ENCODE measurements around the gene POLN.

The POLN gene

DNA sequence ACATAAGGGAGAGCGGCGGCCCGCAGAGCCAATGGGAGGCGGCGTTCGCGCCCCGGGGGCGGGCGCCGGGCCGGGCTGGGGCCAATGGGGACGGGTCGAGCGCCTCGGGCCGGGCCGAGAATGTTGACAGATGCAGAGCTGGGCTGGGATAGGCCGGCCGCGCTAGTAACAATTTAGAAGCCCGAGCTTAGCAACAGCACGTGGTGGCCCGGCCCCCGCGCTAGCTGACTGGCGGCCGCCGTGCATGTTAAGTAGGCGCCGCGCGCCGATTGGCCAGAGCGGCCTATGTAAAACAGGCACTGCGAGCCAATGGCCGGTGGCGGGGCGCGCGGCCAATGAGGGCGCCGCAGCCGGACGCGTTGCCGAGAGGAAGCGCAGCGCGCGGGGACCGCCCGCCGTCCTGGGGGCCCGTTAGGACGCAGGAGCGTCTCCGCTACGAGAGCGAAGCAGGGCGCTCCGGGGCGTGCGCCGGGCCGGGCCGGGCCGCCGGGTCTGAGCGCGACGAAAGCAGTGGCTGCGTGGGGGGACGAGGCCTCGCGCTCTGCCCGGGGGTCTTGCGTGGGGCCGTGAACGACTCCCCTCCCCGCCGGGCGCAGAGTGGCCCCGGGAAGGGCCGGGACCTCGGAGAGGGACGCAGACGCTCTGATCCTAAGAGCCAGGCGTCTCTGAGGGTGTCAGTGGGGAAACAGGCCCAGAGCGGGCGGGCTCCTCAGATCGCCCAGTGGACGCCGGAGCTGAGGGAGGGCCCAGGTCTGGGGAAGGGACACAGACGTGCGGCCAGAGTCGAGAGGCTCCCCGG, 20.4 kb upstream of the POLN start:
- DNase-seq = peak; percentile 98

DNA sequence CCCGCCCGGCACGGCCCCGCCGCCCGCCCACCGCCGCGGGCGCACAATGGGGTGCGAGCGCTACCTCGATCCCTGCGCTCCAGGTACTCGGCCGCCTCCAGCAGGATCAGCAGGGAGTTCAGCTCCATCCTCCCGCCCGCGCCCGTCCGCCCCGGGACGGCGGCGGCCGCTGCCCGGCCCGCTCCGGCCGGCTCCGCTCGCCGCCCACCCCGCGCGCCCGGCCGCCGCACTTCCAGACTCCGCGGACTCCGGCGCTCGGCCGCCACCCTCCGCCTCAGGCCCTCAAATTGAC, 19.9 kb upstream of the POLN start, which contains the start of gene MXD4:
Gene MXD4, minus strand, starts transcription at position 257 of the 292 bp plus-strand sequence. Its CDS starts 129 bp downstream, at position 128.
- DNase-seq = no peak

DNA sequence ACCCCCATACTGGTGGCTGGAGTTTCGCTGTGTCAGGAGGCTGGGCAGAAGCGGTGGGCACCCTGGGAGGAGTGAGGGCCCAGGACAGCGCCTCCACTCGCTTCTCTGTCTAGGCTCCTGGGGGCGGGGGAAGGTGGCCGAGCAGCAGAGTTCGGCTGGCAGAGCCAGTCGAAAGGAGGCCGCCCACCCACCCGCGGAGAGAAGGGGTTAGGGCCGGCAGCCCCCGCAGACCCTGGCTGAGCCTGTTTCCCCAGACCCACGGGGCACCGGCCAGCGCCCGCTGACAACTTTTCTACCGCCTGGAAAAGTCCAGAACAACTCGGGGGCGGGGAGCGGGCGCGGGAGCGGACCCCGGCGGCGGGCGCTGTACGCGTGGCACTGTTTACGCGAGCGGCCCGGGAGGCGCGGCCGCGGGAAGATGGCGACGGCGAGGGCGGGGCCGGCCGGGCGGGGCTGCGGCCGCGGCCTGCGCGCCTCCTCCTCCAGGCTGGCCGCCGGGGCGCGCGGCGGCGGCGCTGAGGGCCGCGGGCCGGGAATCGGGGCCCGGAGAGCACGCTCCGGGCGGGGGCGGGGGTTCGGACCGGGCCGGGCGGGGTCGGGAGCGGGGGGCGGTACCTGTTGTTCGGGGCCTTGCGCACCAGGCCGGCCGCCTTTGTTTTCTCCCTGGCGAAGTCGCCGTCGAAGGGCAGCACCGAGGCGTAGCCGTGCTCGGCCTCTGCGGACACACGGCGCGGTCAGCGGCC, 19.4 kb upstream of the POLN start:
- peak; percentile 46 for DNase-seq

DNA sequence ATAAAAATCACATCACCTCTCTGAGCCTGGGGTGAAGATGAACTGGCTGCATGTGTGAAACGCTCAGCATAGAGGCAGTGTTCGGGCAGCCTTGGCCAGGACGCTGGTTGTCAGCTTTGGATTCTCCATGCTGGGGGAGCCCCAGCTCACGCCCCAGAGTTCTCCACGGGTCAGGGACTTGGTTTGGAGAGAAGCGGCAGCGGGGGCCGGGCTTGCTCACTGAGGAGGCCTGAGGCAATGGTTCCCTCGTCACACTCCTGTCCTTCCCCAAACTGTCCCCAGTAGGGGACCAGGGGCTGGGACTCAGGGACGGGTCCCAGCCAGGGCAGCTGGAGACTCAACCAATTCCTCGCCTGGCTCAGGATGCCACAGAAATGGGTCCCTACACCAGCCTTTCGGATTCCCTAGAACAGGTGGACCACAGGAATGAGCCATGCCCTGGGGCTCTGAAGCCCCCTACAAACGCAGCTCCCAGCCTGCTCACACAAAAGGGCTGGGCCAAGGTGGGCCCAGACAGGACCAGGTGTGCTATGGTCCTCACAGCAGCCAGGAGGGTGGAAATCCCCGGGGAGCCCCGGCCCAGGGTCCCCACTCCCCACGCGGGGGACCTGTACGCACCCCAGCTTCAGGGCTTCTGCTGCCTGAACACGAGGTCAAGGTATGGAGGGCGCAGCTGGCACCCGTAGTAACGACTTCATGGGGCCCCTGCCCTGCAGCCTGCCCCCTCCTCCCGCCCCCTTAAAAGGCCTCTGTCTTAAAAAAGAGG, 18.6 kb upstream of the POLN start:
- DNase-seq = peak; percentile 0

DNA sequence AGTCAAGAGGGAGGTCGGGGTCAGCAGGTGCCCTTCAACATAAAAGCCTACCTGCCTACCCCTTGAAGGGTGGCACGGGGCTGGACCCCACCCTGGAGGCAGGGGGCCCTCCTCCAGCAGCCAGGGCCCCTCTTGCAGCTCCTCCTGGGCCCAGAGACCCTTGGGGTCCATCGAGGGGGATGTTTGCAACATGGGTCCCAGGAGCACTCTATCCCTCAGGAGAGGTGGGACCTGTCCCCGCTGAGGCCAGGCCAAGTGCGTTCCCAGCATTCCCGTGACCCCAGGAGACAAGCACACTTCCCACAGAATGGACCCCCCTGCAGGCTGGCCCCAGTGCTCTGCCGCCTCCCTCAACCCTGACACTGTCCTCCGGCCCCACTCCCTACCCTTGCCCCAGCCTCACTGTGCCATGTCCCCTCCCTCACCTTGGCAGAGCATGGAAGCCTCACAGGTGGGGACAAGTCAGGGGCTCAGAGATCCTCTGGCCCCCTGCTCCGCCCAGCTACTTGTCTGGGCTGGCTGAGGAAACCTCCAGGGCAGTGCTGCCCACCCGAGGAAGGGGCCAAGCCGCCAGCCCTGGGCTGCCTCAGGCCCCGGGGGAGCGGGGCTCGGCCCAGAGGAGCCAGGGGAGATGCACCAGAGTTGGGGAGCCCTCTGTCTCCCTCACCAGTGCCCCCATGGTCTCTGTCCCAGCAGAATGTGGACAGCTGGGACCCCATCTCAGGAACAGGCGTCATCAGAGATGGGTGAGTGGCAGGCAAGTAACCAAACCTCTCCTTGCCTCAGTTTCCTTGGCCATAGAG, 17.8 kb upstream of the POLN start:
- peak; percentile 0 for DNase-seq

DNA sequence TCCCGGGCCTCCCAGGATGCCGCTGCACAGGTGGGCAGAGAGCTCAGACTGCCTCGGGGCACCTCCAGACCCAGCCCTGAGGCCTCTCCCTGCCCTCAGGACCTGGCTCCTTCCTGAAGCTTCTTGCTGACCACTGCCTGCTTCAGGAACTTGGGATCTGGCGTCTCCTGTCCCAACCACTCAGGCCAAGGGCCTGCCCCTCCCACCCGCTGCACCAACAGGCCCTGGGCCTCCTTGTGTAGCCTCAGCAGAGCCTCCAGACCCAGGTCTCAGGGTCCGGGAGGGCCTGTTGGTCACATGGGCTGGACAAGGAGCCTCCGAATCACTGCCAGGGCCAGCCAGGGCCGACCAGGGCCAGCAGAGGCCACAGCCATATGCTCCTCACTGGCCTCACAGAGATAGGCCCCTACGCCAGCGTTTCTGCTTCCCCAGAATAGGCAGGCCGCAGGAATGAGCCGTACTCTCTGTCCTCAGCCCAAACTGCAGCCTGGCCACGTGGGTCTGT, 17.2 kb upstream of the POLN start:
- no peak for DNase-seq

DNA sequence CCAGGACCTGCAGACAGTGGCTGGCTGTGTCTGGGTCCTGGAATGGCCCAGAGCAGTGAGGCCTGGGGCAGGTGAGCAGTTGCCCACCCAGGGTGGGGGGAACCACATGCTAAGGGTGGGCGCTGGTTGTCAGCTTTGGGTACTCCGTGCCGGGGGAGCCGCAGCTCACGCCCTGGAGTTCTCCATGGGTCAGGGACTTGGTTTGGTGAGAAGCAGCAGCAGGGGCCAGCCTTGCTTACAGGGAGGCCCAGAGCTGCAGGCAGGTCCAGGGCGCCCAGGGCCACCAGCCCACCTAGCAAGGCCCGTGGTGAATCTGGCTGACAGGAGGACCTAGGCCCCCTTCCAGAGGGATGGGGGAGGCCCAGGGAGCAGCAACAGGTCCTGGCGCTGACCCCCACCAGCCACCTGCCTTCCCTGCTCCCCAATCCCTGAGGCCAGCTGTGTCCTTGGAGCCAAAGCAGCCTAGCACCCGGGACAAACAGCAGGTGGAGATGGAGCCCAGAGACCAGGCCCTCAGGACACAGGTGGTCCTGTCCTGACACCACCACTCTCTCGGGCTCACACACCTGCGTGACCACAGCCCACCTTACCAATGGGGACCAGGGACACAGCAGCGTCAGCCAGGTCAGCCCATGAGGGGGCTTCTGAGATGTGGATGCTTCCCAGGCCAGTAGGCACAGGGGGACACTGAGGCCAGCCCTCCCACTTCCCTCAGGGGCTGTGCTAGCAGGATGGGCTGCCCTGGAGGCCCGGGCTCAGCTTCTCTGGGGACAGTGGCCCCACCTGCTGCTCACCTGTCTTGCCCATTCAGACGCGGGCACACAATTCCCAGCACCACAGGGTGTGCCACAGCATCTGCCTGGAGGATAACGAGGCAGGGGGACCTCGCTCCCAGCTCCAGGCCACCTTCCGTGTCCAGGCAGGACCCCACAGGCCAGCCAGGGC, 16.4 kb upstream of the POLN start:
- DNase-seq = no peak

DNA sequence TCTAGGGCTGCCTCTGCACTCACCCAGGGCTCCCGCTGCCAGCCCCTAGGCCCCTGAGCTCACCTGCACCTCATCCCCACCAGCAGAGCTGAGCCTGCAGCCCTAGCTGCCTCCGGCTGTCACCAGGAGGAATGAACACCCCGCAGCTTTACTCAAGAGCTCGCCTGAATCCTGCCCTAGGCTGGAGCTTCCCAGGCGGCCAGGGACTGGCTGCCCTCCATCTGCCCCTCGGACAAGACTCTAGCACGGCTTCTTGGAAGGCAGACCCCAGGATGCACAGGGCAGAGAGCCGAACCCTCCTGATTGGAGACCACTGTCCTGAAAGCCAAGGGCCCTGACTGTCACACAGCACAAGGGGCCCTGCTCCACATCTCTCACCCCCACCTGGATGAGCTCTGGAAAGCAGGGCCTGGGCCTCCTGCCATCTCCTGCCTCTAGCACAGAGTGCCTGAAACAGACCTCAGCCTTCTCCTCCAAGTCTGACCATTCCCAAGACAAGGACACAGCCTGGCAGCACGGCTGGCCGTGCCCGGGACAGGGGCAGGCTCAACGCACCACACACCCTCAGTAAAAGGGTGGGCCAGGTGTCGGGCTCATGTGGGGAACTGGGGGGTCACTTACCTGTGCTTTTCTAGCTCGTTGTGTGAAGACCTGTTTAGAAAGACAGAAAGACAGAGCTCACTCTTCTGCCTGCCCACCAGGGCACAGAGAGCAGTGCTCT, 15.6 kb upstream of the POLN start:
- no peak for DNase-seq

DNA sequence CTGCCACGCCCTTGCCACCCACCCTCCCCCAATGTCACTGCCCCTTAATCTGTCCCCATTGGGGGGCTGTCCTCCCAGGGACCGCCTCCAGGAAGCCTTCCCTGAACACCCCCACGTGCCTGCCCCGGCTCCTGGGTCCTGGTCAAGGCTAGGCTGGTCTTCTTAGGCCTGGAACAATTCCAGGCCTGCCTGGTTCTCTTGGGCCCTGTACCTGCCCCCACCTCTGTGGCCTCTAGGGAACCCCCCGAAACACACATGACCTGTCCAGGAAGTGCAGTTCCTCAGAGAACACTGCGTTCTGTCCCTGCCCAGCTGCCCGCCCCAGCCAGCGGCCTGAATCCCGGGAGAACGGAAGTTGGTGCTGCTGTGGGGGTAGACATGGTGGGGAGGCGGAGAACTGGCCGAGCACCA, 14.9 kb upstream of the POLN start:
- DNase-seq = no peak

DNA sequence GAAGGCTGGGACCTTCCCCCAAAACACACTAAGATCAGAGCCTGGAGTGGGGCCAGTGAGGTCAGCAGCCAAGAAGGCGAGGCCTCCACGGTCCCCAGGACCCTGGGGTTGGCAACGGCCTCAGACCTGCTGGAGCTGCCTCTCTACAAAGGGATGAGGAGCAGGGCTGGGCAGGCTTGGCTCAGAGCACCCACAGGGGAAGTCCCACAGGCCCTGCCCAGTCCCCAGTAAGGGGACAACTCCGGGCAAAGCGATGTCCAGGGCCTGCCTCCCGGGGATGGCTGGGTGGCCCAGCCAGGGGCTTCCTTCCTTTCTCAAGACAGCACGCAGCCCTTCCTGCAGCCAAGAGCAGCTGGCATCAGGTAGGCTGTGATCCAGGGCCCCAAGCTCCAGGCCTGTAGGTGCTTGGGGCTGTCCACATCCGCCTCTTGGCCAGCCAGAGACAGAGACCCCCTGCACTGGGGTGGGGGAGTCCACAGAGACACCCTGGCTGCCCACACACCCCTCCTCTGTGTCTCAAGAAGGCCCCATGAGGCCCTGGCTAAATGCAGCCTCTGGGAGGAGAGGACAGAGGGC, 14.3 kb upstream of the POLN start:
- no peak for DNase-seq

DNA sequence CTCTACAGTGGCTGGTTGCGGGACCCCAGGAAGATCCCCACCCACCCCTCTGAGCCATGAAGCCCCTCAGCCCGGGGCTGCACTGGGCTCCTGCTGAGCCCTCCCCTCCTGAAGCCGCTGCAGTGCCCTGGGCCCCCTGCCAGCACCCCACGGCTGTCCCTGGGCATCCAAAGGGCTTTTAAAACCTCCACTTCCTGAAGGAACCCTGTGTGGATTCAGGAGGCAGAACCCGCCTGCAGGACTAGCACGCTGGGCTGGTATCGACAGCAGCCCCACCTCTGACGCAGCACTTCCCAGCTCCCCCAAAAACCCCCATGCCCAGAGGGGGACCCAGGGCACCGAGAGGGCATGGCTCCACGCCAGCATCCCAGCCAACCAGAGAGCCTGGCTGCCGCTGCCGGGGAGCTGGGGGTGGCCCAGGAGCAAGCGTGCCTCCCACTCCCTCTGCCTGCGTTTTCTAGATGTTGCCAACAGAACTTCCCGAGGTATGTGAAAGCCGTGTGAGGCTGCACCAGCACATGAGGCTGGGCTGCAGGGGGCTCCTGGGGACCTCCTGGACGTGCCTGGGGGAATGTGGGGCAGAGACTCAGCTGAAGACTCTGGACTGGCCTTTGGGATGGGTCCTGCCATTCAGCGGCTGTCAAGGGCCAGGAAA, 13.7 kb upstream of the POLN start:
- DNase-seq = no peak

DNA sequence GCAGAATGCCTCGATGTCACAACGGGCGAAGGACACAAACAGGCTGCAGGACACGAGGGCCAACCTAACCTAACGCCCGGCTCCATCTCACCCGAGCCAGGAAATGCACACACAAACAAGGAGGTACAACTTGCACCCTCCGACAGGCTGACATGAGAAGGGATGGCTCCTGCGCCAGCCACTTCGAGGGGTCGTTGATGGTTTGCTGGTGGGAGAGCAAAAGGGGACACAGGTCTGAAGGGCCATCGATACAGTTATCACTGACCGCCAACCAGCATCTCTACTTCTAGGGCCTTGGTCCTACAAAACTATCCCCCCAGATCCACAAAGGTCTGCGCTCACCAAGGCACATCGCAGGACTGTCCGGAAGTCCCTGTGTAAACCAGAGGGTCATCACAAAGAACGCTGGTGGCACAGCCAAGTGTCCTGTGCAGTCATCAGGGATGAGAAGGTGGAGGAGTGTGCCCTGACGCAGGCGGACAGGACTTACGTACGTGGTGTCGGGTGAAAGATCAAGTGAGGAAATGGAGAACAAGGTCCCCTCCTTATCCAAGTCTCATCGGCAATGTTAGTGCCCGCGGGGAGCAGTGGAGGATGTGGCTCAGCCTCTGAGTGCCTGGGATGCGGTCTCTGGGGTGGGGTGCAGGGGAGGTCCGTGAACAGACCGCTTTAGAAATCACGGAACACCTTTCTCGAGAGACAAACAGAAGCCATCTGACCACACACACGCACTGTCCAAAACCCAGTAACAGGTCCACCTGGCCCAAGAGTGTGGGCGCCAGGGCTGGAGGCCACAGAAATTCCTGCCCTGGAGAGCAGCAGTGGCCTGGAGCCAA, 13.0 kb upstream of the POLN start:
- no peak for DNase-seq

DNA sequence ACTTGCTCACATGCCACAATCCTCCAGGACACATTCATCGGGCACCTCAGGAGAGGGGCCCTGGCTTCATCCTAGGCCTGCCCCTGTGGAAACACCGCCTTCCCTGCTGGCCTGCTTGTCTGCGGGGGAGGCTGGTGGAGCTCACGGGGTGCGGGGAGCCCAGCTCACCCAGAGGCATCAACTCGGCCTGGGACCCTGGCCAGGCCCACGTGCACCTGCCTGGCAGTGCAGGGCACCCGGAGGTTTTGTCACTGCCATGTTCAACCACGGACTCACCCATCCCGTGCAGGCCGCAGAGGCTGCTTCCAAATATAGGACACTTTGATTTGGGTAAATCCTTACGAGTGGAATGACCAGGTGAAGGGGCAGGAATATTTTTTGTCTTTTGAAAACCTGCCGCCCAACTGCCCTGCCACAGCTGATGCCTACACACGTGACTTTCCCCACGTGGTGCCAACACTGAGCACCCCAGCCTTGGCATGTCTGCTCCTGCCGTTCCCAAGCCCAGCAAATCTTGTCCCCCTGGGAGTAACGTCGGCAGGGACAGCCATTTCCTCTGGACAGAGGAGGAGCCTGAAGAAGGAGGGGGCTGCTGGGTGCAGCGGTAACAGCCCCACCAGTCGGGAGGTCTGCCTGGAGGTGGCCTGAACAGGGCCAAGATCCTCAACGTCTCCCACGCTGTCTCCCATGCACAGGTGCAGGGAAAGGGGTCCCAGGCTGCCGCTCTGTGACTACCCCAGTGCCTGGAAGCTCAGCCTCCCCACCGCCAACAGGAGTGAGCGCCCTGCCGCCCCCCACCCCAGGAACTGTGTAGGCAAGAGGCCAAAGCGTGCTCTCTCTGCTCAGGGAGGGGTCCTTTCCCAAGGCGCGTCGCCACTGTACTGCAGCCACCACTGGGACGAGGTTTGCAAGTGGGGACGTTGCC, 11.5 kb upstream of the POLN start:
- no peak for DNase-seq

DNA sequence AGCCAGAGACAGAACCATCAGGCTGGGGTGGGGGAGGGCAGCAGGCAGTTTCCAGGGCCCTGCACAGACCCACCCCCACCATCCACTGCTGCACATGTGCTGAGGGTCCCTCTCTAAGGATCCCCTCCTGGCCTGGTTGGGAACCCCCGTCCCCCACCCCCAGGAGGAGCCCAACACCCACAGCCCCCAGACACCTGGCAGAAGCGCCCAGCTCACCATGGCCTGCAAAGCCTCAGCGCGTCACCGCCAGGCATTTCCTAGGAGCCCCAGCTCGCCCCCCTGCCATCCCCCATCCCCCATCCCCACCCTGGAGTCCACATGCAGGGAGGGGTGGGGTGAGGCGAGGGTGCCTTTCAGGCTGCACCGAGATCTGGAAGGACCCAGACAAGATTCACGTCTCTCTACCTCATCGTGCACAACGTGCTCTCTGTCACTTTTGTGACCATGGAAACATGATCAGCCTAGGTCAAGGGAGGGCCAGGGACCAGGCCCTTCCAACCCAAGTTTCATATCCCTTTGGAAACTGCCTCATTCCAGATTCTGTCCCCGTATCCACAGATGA, 10.7 kb upstream of the POLN start:
- DNase-seq = no peak

DNA sequence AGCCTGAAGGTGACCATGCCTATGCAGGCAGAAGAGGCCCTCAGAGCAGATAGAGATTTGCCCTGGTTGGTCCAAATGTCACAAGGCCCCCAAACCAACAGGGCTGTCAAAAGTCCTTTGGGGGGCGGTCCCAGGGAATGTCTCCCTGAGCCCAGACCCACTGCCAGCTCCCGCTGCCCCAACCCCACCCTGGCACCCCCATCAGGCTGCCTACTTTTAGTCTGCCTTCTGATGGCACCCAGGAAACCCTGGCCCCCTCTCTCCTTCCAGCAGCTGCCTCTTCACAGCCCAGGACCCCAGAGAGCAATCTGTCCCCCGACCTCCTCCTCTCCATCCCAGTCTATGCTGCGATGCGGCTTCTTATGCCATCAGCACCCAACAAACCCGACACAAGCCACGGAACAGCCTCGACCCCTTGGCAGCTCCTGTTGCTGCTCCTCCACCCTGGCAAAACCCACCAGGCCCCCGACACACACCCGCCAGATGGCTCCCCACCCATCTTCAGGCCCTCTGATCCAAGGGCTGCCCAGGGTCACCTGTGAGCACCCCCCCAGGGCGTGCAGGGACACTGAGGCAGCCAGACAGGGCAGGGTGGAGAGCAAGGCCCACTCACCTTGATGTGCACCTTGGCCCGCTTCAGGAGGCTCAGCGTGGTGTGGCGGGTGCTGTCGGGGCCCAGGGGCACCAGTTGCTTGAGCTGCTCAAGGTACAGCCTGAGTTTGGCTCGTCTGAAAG, 10.0 kb upstream of the POLN start:
- no peak for DNase-seq

DNA sequence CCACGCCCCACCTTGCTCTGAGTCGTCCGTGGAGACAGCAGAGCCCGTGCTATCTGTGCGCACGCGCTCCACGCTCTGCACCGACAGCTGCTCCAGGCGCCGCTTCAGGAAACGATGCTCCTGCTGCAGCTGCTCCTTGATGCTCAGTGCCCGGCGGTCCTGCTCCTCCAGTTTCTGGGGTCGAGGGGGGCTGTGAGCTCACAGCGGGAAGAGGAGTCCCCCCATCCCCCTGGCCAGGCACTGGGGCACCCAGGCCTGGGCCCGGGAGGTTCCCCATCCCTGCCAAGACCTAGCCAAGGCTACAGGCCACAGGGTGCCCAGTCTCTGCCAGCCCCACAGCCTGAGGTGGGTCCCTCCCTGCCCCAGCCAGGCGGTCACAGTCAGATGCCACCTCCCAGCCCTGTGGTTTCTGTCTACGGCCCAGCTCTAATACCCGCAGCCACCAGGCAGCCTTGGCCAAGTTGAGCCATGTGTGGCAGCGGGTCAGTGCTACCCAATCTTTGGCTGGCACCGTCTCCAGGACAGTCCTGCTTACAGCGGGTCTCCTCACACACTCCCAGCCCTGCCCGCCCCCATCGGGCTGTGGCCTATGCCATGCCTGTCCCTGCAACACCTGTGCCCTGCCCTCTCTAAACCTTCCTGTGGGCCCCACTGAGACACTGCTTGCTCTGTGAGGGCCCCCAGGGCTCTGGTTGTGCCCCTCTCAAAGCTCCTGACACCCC, 9.3 kb upstream of the POLN start:
- DNase-seq = no peak

Measured in CD4-positive, alpha-beta T cell treated with Interferon gamma for 1 hour (primary cell).